ENCODE data around the gene ANKRD11. TPM values are rescaled to one million over a fixed set of nuclear protein-coding genes. Genes with fewer than 3 reads are reported as not detected.

ANKRD11 gene
- polyA plus RNA-seq, 1 donor from 2014 or later = 32.5 TPM

- Histone ChIP-seq H3K9ac (ENCODE audit: low read length) (no peak overlapping the region), H3K79me2 (replicated peaks; ENCODE audit: insufficient read depth, low read length) (peaks cover 85% of the 10 kb centered on the region), H3K27ac (ENCODE audit: low read length) (no peak overlapping the region), H3K9me3 (ENCODE audit: low read length) (no peaks in the 10 kb centered on the region), H3K4me3 (ENCODE audit: low read length) (no peak overlapping the region), H3K4me2 (ENCODE audit: low read length) (no peak overlapping the region), H3K9me2 (ENCODE audit: insufficient read depth, low read length) (no peaks in the 10 kb centered on the region), H3K27me3 (ENCODE audit: insufficient read depth, low read depth, low read length) (no peaks in the 10 kb centered on the region), H3F3A (ENCODE audit: insufficient read depth, low read length, poor library complexity, severe bottlenecking) (no peaks in the 10 kb centered on the region), H2AFZ (ENCODE audit: low read depth, low read length) (no peak overlapping the region), H3K36me3 (ENCODE audit: insufficient read depth, low read length) (no peaks in the 10 kb centered on the region), H4K20me1 (ENCODE audit: insufficient read depth) (peaks cover 3% of the 10 kb centered on the region)
- TF ChIP-seq EZH2 (IDR thresholded peaks at IDR 0.05; ENCODE audit: borderline replicate concordance, insufficient read depth, low read length, poor library complexity, severe bottlenecking) = no peak
- no peak for TF ChIP-seq MXI1 (conservative IDR thresholded peaks at IDR 0.05; ENCODE audit: poor library complexity, severe bottlenecking)
- no peak for TF ChIP-seq SMC3 (conservative IDR thresholded peaks at IDR 0.05; ENCODE audit: poor library complexity)
- no peak for TF ChIP-seq POLR2AphosphoS5 (IDR thresholded peaks at IDR 0.05)
- TF ChIP-seq RAD21 (conservative IDR thresholded peaks at IDR 0.05) = no peak
- no peak for TF ChIP-seq TAF1 (IDR thresholded peaks at IDR 0.05; ENCODE audit: low read depth)
- no peak for TF ChIP-seq REST (IDR thresholded peaks at IDR 0.05; ENCODE audit: borderline replicate concordance)
- no peak for TF ChIP-seq CTCF (IDR thresholded peaks at IDR 0.05; ENCODE audit: poor library complexity, severe bottlenecking)
- TF ChIP-seq EP300 (conservative IDR thresholded peaks at IDR 0.05; ENCODE audit: poor library complexity, severe bottlenecking) = no peak
These were observed 79.0 kb downstream of the ANKRD11 start for GRCh38 chr16:89411335-89411850.

GRCh38 chr16:89410794-89411309 lies 79.5 kb downstream of the ANKRD11 start:
- Histone ChIP-seq H3K27me3 (ENCODE audit: insufficient read depth, low read depth, low read length) (no peaks in the 10 kb centered on the region), H3K9me3 (ENCODE audit: low read length) (no peaks in the 10 kb centered on the region), H4K20me1 (ENCODE audit: insufficient read depth) (peaks cover 3% of the 10 kb centered on the region), H3K27ac (ENCODE audit: low read length) (no peak overlapping the region), H3F3A (ENCODE audit: insufficient read depth, low read length, poor library complexity, severe bottlenecking) (no peaks in the 10 kb centered on the region), H3K9ac (ENCODE audit: low read length) (no peak overlapping the region), H3K9me2 (ENCODE audit: insufficient read depth, low read length) (no peaks in the 10 kb centered on the region), H3K36me3 (ENCODE audit: insufficient read depth, low read length) (no peaks in the 10 kb centered on the region), H3K79me2 (replicated peaks; ENCODE audit: insufficient read depth, low read length) (peaks cover 79% of the 10 kb centered on the region), H3K4me3 (ENCODE audit: low read length) (no peak overlapping the region), H3K4me2 (ENCODE audit: low read length) (no peak overlapping the region), H2AFZ (ENCODE audit: low read depth, low read length) (no peak overlapping the region)
- TF ChIP-seq SMC3 (conservative IDR thresholded peaks at IDR 0.05; ENCODE audit: poor library complexity) = no peak
- TF ChIP-seq EZH2 (IDR thresholded peaks at IDR 0.05; ENCODE audit: borderline replicate concordance, insufficient read depth, low read length, poor library complexity, severe bottlenecking) = no peak
- TF ChIP-seq REST (IDR thresholded peaks at IDR 0.05; ENCODE audit: borderline replicate concordance) = no peak
- no peak for TF ChIP-seq MXI1 (conservative IDR thresholded peaks at IDR 0.05; ENCODE audit: poor library complexity, severe bottlenecking)
- no peak for TF ChIP-seq POLR2AphosphoS5 (IDR thresholded peaks at IDR 0.05)
- TF ChIP-seq CTCF (IDR thresholded peaks at IDR 0.05; ENCODE audit: poor library complexity, severe bottlenecking) = no peak
- no peak for TF ChIP-seq RAD21 (conservative IDR thresholded peaks at IDR 0.05)
- TF ChIP-seq TAF1 (IDR thresholded peaks at IDR 0.05; ENCODE audit: low read depth) = no peak
- TF ChIP-seq EP300 (conservative IDR thresholded peaks at IDR 0.05; ENCODE audit: poor library complexity, severe bottlenecking) = no peak
